Ammon's horn (tissue), 1 donor: ENCODE data around the gene CHPF2.

Source experiments
- DNase-seq: peaks from one replicate; pipeline ENCODE4 v3.0.0-alpha.2; 2016; ENCODE audit warnings: low spot score

The CHPF2 gene, protein sequence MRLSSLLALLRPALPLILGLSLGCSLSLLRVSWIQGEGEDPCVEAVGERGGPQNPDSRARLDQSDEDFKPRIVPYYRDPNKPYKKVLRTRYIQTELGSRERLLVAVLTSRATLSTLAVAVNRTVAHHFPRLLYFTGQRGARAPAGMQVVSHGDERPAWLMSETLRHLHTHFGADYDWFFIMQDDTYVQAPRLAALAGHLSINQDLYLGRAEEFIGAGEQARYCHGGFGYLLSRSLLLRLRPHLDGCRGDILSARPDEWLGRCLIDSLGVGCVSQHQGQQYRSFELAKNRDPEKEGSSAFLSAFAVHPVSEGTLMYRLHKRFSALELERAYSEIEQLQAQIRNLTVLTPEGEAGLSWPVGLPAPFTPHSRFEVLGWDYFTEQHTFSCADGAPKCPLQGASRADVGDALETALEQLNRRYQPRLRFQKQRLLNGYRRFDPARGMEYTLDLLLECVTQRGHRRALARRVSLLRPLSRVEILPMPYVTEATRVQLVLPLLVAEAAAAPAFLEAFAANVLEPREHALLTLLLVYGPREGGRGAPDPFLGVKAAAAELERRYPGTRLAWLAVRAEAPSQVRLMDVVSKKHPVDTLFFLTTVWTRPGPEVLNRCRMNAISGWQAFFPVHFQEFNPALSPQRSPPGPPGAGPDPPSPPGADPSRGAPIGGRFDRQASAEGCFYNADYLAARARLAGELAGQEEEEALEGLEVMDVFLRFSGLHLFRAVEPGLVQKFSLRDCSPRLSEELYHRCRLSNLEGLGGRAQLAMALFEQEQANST

DNA sequence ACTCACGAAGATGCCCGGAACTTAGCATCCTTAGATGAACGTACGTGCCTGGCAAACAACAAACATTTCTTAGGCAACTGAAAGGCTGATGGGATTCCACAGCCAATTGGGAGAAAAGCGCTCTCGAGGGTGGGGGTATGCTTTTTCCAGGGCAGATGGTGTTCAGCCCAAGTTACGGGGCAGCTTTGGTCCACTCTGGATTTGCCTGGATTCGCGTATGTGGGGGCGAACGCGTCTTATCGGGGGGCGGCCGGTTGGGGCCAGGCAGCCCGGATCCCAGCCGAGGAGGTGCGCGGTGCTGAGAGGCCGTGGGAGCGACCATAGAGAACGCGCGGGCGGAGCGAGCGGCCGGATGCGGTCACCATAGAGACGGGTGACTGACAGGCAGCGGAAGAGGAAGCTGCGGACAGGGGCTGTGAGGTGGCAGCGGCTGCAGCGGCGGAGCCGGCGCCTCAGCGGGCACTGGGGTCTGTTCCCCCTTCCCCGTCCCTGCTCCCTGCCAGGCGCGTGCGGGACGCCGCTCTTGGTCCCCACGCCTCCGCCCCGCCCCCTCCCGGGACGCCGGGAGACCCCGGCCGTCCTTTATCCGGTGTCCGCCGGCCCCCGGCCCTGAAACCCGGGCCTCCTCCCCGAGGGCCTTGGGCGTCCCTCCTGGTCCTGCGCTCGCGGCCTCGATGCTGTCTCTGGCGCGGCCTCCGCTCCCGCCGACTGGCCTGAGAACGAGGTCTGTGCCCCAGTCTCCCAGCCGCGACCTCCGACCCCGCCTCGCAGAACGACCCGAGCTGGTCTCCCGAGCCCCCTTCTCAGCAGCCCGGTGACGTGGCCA is at the start of gene CHPF2:
Gene CHPF2, plus strand, starts transcription at position 393 of the 826 bp plus-strand sequence. CDS start 1,529 bp downstream, outside the sequence.
- DNase-seq = peak; percentile 95

- DNase-seq = no peak
Observed at GRCh38 chr7:151185762-151186639, 46.3 kb upstream of the CHPF2 start.

DNA sequence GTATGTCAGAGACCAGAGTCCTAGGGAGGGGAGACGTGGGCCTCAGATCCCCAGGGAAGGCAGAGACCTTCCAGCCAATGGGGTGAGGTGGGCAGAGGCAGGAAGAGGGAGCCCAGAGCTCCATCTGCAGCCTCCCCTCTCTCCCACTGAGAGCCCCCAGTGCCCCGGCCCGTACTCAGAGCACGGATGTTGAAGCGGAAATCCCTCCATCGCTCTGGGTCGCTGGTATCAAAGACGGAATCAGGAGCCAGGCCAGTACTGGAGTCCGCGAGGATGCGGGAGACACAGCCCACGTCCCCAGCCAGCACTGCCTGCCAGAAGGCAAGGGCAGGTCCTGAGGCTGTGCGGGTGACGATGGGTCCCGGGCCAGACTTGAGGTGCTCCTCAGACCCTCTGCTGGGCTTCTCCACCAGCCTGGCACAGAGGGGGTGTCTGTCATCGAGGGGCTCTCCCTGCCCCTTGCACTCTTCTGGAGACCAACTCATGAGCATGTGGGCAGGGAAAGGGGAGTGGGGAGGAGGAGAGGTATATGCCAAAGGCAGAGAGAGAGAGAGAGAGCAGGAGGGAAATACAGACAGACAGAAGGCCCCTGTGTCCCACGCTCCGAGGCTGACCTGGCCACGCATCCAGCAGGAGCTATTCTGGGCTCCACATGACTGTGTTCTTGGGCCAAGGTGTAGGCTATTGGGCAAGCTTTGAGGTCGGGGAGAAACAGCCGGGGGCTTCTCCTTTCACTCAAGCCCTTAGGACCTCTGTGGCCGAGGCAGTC is 45.5 kb upstream of the CHPF2 start, which contains the start of gene ASB10:
Gene ASB10, minus strand, starts transcription at position 611 of the 769 bp plus-strand sequence. Its CDS starts 120 bp downstream, at position 491.
- no peak for DNase-seq

DNA sequence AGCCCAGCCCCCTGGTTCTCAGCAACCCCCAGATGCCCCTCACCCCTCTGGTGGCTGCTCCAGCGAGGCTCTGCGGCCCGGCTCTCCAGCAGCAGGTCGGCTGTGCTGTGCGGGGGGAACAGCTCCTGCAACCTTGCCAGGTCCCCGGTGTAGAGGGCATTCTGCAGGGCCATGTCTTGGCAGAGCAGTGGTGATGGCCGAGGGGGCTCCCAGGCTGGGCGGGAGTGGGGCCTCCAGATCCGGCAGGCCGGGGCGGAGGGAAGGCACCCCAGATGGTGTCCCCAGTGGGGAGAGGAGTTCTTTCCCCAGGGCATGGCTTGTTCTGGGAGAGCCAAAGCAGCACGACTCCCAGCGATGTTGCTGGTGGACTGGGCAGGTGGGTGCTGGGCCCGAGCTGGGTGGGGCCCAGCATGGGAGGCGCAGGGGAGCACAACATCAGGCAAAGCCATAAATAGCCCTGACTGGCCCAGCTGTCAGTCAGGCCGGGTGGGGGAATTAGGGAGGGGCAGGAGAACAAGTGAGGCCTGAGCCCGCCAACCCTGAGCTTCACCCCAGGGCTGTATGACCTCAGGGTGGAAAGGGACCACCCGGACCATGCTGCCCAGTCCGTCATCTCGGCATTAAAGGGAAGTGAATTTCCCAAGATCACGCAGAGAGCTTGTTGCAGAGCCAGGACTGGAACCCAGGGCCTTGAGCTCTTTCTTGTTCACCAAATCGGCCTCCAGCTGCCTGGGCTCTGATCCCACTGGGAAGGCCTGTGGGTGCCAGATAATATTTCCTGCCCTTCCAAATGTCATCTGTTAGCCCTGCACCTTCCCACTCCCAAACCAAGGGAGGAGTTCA is 44.7 kb upstream of the CHPF2 start:
- no peak for DNase-seq

GRCh38 chr7:151188252-151188542 is 44.1 kb upstream of the CHPF2 start:
- DNase-seq = no peak

GRCh38 chr7:151189038-151189437 is 43.2 kb upstream of the CHPF2 start:
- no peak for DNase-seq

GRCh38 chr7:151191544-151191943 is 40.7 kb upstream of the CHPF2 start:
- no peak for DNase-seq

- no peak for DNase-seq
Observed at GRCh38 chr7:151192002-151192539, 40.2 kb upstream of the CHPF2 start.

GRCh38 chr7:151193203-151193978 is 38.9 kb upstream of the CHPF2 start:
- no peak for DNase-seq

- no peak for DNase-seq
Observed at GRCh38 chr7:151194188-151194587, 38.1 kb upstream of the CHPF2 start.

GRCh38 chr7:151195616-151196450 is 36.5 kb upstream of the CHPF2 start:
- DNase-seq = no peak

DNA sequence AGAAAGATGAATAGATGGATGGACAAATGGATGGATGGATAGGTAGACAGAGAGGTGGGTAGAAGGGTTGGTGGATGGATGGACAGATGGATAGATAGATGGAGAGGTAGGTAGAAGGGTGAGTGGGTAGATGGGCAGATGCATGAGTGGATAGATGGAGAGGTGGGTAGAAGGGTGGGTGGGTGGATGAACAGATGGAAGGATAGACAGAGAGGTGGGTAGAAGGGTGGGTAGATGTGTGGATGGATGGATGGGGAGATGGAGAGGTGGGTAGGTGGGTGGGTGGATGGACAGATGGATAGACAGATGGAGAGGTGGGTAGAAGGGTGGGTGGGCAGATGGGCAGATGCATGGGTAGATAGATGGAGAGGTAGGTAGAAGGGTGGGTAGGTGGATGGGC is 34.4 kb upstream of the CHPF2 start:
- DNase-seq = no peak

DNA sequence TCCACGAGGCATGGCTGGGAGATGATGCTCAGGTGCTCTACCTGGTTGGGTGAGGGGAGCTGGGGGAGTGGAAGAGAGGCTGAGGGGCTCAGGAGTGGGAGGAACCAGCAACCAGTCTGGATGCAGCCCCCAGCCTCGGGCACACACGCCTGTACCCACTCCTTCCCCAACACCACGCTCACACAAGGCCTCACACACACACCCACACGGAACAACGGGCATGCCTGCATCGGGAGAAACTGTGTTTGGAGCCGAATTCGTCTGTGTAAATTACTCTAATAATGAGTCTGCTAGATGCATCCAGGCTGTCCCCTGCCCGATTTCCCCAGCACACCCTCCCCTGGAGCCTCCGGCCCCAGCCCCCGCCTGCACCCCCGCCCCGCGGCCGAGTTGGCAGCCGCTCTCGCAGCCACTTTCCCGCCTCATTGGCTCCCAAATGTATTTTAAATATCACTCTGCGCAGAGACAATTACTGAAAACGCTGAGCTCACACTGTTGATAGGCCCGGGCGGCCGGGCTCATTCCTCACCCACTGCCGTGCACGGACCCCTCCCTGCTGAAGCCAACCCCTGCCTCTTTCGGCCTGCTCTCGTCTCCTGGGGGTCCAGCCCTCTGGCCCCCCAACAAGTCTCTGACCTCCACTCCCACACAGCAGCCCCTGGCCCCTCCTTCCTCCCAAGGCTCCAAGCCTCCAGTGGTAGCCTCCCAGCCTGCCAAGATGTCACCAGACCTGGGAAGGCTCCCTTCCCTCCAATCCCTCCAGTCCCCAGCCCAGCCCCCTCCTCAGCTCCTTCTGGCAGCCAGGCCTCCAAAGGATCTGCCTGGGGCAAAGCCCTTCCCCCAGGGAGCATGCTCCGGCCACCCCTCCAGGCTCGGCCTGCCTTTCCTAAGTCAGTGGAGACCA is 33.1 kb upstream of the CHPF2 start:
- peak; percentile 30 for DNase-seq

DNA sequence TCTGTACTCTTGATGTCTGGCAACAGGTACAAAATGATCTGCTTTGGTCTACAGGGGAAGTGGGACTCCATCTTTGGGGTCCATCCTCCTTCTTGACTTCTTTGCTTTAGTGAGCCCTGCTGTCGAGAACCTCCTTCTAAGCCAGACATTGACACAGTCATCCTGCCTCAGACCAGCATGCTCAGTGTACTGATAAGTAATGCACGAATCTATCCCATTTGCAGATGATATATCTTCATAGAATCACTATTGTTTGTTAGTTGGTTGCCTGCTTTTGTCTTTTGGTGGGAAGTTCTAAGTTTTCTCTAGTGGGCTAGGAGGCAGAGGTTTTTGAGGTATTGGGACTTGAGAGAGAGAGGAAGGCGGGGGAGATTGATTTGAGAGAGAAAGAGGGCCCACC is 30.9 kb upstream of the CHPF2 start:
- DNase-seq = no peak

DNA sequence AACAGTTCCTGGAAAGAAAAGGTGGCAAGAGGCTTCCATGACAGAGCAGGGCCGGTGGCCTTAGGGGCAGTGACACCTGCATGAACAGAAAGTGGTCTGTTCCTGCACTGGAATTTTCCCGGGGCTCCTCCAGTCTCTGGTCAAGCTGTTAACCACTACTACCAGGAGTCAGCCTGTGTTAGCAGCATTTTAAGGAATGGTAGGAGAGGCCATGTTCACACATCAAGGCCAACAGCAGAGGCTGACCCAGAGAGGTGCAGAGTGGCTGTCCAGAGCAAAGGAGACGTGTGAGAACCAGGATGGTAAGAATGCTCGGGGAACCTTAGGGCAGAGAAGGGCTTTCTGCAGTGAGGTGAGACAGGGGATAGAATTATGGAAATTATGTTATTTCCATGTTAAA is 30.5 kb upstream of the CHPF2 start:
- DNase-seq = no peak

GRCh38 chr7:151202836-151203235 is 29.4 kb upstream of the CHPF2 start:
- DNase-seq = no peak
